HCT116 (cell line): ENCODE measurements around the gene ADARB2.

ENCODE experiments used
- ATF3 ChIP-seq: IDR thresholded peaks from 2 replicates; pipeline ENCODE4 v1.6.1; 2012
- CEBPB ChIP-seq: IDR thresholded peaks from 2 replicates; pipeline ENCODE4 v1.6.1; 2012; ENCODE audit warnings: low read depth
- EGR1 ChIP-seq: IDR thresholded peaks from 2 replicates; pipeline ENCODE4 v1.6.1; 2012; ENCODE audit warnings: low read depth
- ELF1 ChIP-seq: IDR thresholded peaks from 2 replicates; pipeline ENCODE4 v1.6.1; 2012; ENCODE audit warnings: low read depth, borderline replicate concordance
- EZH2phosphoT487 ChIP-seq: fragments of 200-600 bp; IDR thresholded peaks from 2 replicates; pipeline ENCODE4 v1.6.1; 2018; ENCODE audit warnings: antibody characterized with exemption, borderline replicate concordance
- POLR2A ChIP-seq: IDR thresholded peaks from 2 replicates; pipeline ENCODE4 v1.7.0; 2011; ENCODE audit warnings: borderline replicate concordance; ENCODE audit not compliant: insufficient read depth, insufficient read length; ENCODE audit errors: extremely low read depth
- RAD21 ChIP-seq: IDR thresholded peaks from 2 replicates; pipeline ENCODE4 v1.6.1; 2012; ENCODE audit warnings: low read depth, mild to moderate bottlenecking
- REST ChIP-seq: IDR thresholded peaks from 2 replicates; pipeline ENCODE4 v1.6.1; 2012; ENCODE audit warnings: low read depth
- SIN3A ChIP-seq: IDR thresholded peaks from 2 replicates; pipeline ENCODE4 v1.6.1; 2012; ENCODE audit warnings: low read depth
- SP1 ChIP-seq: IDR thresholded peaks from 2 replicates; pipeline ENCODE4 v1.6.1; 2012; ENCODE audit warnings: low read depth
- TF ChIP-seq, protein P1 (sequence below), 3 experiments: fragments of 200-600 bp in 1 of 3; sonication (generic) in 1 of 3; IDR thresholded peaks in 2 of 3; conservative IDR thresholded peaks in 1 of 3; 2 replicates each; pipeline ENCODE4 v1.5.1; 2012 to 2017; ENCODE audit warnings: low read depth in 2 of 3, low read length in 2 of 3, antibody characterized with exemption in 1 of 3, borderline replicate concordance in 1 of 3, control low read depth in 1 of 3, mild to moderate bottlenecking in 1 of 3, mixed read lengths in 1 of 3, mixed run types in 1 of 3, moderate library complexity in 1 of 3; ENCODE audit not compliant: insufficient read depth in 1 of 3

DNA sequence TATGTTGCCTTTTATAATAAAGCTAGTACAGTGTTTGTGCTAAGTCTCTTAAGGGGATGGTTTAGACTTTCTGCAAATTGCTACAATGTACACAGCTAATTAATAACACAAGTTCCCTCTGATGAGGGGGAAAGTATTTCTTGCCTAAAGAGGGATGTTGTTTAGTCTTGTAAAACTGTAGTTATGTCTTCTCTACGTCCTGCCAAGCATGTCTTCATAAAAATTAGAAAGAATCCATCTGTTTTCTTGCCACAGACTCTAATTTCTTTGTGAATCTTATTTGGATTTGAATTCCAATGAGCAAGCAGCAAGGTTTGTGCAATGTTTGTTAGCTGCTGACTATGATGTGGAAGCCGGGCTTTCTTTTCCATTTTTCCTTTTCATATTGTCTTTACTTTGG is 28.2 kb downstream of the ADARB2 start:
- TF ChIP-seq ELF1, result no peak
- TF ChIP-seq, protein P1, sequence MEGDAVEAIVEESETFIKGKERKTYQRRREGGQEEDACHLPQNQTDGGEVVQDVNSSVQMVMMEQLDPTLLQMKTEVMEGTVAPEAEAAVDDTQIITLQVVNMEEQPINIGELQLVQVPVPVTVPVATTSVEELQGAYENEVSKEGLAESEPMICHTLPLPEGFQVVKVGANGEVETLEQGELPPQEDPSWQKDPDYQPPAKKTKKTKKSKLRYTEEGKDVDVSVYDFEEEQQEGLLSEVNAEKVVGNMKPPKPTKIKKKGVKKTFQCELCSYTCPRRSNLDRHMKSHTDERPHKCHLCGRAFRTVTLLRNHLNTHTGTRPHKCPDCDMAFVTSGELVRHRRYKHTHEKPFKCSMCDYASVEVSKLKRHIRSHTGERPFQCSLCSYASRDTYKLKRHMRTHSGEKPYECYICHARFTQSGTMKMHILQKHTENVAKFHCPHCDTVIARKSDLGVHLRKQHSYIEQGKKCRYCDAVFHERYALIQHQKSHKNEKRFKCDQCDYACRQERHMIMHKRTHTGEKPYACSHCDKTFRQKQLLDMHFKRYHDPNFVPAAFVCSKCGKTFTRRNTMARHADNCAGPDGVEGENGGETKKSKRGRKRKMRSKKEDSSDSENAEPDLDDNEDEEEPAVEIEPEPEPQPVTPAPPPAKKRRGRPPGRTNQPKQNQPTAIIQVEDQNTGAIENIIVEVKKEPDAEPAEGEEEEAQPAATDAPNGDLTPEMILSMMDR (IDR thresholded peaks at IDR 0.05 in 2 of 3, conservative IDR thresholded peaks at IDR 0.05 in 1 of 3; ENCODE audit: borderline replicate concordance in 1 of 3, insufficient read depth in 1 of 3, low read depth in 2 of 3, low read length in 2 of 3), result no peak
- TF ChIP-seq EGR1, result no peak
- no peak for TF ChIP-seq SIN3A
- TF ChIP-seq EZH2phosphoT487, result no peak
- no peak for TF ChIP-seq RAD21
- no peak for TF ChIP-seq ATF3
- no peak for TF ChIP-seq REST
- TF ChIP-seq SP1, result no peak
- no peak for TF ChIP-seq CEBPB
- no peak for TF ChIP-seq POLR2A
